ENCODE measurements around the gene FGF11. TPM values are rescaled to one million over a fixed set of nuclear protein-coding genes. Genes with fewer than 3 reads are reported as not detected.

FGF11 gene
- total and polyA plus RNA-seq, 2 of the 13 experiments (the other 11 are each of a cell fraction or from before 2014, with no cell fraction given) = 0.20 to 7.6 TPM

DNA sequence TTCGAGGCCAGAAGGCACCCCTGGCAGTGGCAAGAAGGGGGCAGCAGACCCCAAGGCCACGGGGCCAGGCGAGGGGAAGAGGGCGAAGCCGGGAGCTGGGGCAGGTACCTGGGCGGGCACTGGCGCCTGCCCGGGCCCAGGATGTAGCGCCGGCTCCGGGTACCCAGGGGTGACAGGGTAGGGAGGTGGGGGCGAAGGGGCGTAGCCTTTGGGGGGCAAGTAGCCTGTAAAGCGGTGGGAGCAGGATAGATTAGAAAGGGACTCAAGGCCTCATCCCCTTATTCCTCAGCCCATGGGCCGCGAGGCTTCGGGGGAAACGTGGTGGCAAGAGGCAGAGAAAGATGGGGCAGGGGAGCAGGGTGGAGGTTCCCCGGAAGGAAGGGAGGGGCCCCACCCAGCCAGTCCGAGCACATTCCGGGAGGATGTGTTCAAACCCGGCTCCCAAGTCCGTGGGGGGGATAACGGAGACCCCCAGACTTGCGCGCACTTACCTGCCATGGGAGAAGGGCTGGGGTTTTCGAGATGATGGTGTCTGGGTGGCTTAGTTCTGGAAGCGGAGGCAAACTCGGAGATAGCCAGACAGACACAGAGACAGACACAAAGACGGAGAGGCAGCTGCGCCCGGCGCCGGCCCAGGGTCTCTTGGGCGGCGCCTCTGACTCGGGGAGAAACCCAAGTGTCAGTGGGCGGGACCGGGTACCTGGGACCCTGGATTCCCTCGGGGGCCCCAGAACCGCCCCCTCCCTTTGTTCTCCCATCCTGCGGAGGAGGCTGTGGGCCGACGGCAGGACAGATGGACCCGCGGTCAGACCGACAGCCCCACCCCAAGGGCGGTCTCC is 45.5 kb upstream of the FGF11 start (continued):
- TF ChIP-seq MAFK (conservative IDR thresholded peaks at IDR 0.05 in 1 of 2, IDR thresholded peaks at IDR 0.05 in 1 of 2; ENCODE audit: low read length in 2 of 2) (no peak), ZNF652 (CRISPR knock-in tag; IDR thresholded peaks at IDR 0.05; ENCODE audit: borderline replicate concordance, low read depth) (no peak), HIVEP1 (CRISPR knock-in tag; IDR thresholded peaks at IDR 0.05) (0 out of 2 replicates have a peak, but pooled peaks have one; percentile 18), XBP1 (CRISPR knock-in tag; IDR thresholded peaks at IDR 0.05) (no peak), ZBTB21 (CRISPR knock-in tag; IDR thresholded peaks at IDR 0.05) (no peak), ZNF205 (CRISPR knock-in tag; IDR thresholded peaks at IDR 0.05) (no peak), GATAD1 (CRISPR knock-in tag; IDR thresholded peaks at IDR 0.05) (no peak), CENPX (CRISPR knock-in tag; IDR thresholded peaks at IDR 0.05) (no peak), GZF1 (CRISPR knock-in tag; IDR thresholded peaks at IDR 0.05) (no peak), SP140L (CRISPR knock-in tag; IDR thresholded peaks at IDR 0.05; ENCODE audit: borderline replicate concordance) (0 out of 2 replicates have a peak, but pooled peaks have one; percentile 41), KLF16 (CRISPR knock-in tag; IDR thresholded peaks at IDR 0.05) (no peak), ZNF235 (CRISPR knock-in tag; IDR thresholded peaks at IDR 0.05; ENCODE audit: borderline replicate concordance) (no peak), SMYD3 (CRISPR knock-in tag; IDR thresholded peaks at IDR 0.05) (no peak)
- TF ChIP-seq, protein P1, sequence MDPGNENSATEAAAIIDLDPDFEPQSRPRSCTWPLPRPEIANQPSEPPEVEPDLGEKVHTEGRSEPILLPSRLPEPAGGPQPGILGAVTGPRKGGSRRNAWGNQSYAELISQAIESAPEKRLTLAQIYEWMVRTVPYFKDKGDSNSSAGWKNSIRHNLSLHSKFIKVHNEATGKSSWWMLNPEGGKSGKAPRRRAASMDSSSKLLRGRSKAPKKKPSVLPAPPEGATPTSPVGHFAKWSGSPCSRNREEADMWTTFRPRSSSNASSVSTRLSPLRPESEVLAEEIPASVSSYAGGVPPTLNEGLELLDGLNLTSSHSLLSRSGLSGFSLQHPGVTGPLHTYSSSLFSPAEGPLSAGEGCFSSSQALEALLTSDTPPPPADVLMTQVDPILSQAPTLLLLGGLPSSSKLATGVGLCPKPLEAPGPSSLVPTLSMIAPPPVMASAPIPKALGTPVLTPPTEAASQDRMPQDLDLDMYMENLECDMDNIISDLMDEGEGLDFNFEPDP (CRISPR knock-in tag; conservative IDR thresholded peaks at IDR 0.05) = no peak
- TF ChIP-seq, protein P2, sequence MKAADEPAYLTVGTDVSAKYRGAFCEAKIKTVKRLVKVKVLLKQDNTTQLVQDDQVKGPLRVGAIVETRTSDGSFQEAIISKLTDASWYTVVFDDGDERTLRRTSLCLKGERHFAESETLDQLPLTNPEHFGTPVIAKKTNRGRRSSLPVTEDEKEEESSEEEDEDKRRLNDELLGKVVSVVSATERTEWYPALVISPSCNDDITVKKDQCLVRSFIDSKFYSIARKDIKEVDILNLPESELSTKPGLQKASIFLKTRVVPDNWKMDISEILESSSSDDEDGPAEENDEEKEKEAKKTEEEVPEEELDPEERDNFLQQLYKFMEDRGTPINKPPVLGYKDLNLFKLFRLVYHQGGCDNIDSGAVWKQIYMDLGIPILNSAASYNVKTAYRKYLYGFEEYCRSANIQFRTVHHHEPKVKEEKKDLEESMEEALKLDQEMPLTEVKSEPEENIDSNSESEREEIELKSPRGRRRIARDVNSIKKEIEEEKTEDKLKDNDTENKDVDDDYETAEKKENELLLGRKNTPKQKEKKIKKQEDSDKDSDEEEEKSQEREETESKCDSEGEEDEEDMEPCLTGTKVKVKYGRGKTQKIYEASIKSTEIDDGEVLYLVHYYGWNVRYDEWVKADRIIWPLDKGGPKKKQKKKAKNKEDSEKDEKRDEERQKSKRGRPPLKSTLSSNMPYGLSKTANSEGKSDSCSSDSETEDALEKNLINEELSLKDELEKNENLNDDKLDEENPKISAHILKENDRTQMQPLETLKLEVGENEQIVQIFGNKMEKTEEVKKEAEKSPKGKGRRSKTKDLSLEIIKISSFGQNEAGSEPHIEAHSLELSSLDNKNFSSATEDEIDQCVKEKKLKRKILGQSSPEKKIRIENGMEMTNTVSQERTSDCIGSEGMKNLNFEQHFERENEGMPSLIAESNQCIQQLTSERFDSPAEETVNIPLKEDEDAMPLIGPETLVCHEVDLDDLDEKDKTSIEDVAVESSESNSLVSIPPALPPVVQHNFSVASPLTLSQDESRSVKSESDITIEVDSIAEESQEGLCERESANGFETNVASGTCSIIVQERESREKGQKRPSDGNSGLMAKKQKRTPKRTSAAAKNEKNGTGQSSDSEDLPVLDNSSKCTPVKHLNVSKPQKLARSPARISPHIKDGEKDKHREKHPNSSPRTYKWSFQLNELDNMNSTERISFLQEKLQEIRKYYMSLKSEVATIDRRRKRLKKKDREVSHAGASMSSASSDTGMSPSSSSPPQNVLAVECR (CRISPR knock-in tag; IDR thresholded peaks at IDR 0.05; ENCODE audit: borderline replicate concordance) = 0 out of 2 replicates have a peak, but pooled peaks have one; percentile 15
- TF ChIP-seq, protein P3, sequence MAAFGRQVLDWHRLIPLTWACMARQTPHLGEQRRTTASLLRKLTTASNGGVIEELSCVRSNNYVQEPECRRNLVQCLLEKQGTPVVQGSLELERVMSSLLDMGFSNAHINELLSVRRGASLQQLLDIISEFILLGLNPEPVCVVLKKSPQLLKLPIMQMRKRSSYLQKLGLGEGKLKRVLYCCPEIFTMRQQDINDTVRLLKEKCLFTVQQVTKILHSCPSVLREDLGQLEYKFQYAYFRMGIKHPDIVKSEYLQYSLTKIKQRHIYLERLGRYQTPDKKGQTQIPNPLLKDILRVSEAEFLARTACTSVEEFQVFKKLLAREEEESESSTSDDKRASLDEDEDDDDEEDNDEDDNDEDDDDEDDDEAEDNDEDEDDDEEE (CRISPR knock-in tag; IDR thresholded peaks at IDR 0.05) = 0 out of 2 replicates have a peak, but pooled peaks have one; percentile 9
- TF ChIP-seq, protein P4, sequence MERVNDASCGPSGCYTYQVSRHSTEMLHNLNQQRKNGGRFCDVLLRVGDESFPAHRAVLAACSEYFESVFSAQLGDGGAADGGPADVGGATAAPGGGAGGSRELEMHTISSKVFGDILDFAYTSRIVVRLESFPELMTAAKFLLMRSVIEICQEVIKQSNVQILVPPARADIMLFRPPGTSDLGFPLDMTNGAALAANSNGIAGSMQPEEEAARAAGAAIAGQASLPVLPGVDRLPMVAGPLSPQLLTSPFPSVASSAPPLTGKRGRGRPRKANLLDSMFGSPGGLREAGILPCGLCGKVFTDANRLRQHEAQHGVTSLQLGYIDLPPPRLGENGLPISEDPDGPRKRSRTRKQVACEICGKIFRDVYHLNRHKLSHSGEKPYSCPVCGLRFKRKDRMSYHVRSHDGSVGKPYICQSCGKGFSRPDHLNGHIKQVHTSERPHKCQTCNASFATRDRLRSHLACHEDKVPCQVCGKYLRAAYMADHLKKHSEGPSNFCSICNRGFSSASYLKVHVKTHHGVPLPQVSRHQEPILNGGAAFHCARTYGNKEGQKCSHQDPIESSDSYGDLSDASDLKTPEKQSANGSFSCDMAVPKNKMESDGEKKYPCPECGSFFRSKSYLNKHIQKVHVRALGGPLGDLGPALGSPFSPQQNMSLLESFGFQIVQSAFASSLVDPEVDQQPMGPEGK (CRISPR knock-in tag; IDR thresholded peaks at IDR 0.05) = peak; percentile 71
- TF ChIP-seq, protein P5, sequence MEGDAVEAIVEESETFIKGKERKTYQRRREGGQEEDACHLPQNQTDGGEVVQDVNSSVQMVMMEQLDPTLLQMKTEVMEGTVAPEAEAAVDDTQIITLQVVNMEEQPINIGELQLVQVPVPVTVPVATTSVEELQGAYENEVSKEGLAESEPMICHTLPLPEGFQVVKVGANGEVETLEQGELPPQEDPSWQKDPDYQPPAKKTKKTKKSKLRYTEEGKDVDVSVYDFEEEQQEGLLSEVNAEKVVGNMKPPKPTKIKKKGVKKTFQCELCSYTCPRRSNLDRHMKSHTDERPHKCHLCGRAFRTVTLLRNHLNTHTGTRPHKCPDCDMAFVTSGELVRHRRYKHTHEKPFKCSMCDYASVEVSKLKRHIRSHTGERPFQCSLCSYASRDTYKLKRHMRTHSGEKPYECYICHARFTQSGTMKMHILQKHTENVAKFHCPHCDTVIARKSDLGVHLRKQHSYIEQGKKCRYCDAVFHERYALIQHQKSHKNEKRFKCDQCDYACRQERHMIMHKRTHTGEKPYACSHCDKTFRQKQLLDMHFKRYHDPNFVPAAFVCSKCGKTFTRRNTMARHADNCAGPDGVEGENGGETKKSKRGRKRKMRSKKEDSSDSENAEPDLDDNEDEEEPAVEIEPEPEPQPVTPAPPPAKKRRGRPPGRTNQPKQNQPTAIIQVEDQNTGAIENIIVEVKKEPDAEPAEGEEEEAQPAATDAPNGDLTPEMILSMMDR (CRISPR knock-in tag; IDR thresholded peaks at IDR 0.05) = 0 out of 2 replicates have a peak, but pooled peaks have one; percentile 10

Data from HepG2 (cell line).